GM18907 (cell line): ENCODE results near the gene DNAH7.
"Not testable (repeated sequence)": the region's sequence is repeated elsewhere in the genome, so short reads cannot be mapped to it uniquely, and the experiment has no call there.

Experiments
- ATAC-seq: cut with Tn5 transposase; IDR thresholded peaks from one replicate; pipeline ENCODE4 v1.9.1; 2021; ENCODE audit warnings: mild to moderate bottlenecking, moderate library complexity; ENCODE audit not compliant: unreplicated experiment

Gene DNAH7

DNA sequence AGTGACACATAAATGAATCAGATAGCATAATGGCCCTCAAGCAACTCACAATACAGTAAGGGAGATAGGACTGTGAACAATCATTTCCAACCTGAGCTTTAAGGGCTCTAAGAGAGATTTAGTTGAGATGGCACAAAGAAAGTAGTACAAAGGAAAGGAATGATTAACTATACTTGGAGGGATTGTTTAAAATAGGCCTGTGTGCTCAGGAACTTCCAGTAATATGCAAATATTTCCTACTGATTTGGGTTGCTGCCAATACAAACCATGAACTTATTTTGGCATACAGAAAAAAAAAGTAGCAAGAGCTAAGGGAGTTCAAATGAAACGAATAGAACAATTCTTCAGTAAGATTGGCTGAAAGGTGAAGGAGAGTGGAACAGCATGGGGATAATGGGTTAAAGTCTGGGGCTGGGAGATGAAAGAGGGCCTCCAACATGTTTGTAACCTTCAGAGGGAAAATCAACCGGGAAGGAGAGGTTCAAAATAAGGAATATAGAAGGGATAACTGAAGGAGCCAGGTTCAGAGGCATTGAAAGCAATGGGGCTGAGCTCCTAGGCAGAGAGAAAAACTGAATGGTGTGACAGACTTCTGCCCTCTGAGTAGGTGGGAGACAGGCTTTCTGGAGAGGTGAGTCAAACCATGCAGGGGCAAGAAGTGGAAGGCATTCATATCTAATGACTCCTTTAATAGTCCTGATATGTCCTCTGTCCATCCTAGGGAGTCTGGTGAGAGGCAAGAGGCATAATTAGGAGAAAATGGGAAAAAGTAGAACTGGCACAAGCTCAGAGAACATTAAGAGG lies 83.5 kb downstream of the DNAH7 start:
- ATAC-seq = no peak

- ATAC-seq = no peak
Measured at GRCh38 chr2:195967336-195967735, 101.3 kb downstream of the DNAH7 start.

- peak; percentile 95 for ATAC-seq
Measured at GRCh38 chr2:195961873-195962272, 106.8 kb downstream of the DNAH7 start.

DNA sequence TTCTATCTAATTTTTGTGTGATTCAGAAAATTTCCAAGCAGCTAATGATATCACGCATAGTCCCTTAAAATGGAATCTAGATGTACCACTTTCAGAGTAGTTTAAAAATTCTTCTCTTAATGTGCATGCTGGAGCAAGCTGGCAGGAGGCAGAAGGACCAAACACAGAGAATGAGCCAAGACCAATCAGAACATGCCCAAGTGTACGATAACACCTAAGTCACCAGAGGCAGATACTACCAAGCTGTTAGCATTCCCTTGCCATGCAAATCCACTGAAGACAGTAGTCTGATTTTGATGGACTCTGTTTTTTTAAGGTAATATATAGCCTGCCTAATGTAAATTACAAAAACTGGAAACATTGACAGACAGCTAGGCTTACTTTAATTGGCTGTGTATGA lies 109.3 kb downstream of the DNAH7 start:
- no peak for ATAC-seq

GRCh38 chr2:195956725-195957124 lies 111.9 kb downstream of the DNAH7 start:
- ATAC-seq = no peak

GRCh38 chr2:195945056-195945455 lies 123.6 kb downstream of the DNAH7 start:
- ATAC-seq = no peak

- no peak for ATAC-seq
Measured at GRCh38 chr2:195937176-195937575, 131.5 kb downstream of the DNAH7 start.

DNA sequence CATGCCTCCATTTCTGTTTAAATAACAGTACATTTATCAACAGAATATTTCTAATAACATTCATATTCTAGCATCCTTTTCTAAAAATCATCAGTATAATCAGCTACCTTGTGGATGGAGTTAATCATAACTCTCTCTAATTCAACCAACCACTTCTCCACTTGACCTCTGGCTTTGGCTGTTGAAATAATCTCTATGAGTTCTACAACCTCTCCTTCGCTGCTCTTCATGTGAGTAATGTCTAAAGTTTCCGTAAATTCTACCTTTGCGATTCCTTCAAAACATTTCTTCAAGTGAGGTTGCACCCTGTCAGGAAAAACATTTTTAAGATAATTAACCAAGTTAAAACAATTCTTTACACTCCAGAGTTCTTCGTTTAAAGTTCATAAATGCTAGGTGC lies 134.2 kb downstream of the DNAH7 start:
- no peak for ATAC-seq

DNA sequence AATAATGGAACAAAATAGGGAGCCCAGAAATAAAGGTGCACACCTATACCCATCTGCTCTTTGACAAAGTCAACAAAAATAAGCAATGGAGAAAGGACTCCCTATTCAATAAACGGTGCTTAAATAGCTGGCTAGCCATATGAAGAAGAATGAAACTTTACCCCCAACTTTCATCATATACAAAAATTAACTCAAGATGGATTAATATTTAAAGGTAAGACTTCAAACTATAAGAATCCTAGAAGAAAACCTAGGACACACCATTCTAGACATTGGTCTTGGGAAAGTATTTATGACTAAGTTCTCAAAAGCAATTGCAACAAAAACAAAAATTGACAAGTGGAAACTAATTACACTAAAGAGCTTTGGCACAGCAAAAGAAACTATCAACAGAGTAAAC lies 139.1 kb downstream of the DNAH7 start:
- no peak for ATAC-seq

DNA sequence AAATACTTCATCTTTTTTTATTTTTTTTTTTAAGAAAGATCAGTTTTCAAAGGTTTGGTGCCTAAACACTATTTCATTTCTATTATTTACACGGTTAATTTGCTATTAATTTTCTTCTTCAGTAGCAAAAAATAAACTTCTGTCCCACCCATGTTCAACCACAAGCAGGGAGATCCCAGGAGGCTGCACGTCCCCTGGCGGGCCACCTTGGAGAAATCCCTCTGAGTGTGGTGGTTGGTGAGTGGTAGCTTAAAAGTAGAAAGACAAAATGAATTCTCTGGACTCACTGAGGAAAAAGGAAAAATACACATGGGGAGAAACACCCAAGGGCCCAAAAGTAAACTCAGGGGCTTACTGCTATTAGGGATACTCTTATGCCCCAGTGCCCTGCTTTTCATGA lies 143.5 kb downstream of the DNAH7 start:
- no peak for ATAC-seq

DNA sequence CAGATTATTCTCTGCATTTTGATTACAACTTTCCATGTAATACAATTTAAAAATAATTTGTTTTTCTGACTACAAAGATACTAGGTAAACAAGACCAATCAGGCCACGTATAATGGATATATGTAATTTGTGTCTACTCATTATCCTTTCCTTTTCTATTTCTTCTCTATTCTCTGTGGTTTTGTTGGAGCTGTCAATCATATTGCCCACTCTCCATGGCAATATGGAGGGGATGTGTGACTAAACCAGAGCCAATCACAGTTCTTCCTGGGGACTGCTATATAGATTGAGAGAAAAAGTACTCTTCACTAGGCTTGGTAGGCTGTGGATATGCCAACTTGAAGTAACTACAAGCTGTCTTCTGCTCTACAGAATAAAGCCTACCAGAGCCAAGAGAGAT lies 144.7 kb downstream of the DNAH7 start:
- ATAC-seq = no peak

DNA sequence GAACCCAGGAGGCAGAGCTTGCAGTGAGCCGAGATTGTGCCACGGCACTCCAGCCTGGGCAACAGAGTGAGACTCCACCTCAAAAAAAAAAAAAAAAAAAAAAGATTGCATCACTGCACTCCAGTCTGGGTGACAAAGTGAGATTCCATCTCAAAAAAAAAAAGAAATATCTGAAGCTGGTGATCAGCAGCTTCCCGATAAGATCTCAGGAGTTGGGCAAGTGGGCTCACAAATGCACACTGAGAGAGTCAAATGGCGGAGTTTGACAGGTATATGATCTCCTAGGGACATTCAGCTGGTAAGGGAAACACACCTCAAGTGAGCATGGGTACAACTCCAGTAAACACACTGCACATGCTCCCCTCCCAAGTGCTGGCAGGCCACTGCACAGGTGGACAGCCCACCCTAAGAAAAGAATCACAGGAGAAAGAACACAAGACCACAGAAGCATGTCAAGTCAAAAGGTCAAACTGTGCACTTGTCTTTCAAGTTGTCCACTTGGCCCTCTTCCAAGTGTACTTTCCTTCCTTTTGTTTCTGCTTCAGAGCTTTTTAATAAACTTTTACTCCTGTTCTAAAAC lies 151.5 kb downstream of the DNAH7 start:
- not testable (repeated sequence) for ATAC-seq

DNA sequence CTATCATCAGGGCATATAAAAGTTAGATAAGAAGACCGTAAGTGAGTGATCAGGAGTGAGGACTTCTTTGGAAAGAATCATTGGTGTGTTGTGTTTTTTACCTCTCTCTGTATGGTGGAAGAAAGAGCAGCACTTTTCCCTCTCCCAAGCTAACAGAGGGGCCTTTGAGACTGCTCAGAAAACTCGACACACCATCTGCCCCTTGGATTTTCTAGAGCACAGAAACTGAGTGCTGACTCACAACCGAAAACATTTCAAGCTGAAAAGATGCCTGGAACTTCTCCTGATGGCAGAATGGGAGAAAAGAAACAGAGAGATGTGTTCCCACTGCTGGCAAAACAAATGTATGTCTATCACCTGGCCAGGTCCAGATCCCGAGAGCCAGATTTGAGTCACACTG lies 156.6 kb downstream of the DNAH7 start:
- ATAC-seq = no peak

DNA sequence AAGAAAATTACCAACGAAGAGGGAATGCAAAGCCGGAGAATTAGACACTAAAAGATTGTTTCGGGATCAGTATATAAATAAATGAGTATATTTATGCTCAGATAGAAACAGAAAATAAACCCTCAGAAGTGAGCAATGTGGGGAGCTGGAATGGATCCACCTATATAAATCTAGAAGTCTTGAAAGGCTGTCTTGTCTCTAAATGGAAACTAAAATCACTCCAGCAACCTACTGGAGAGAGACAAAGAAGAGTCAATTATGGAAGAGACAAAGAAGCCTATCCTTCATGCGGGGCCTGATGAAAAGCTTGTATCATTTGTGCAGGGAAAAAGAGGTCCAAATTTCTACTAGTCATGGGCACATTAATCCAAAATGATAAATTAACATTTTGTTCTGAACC lies 158.1 kb downstream of the DNAH7 start:
- no peak for ATAC-seq

DNA sequence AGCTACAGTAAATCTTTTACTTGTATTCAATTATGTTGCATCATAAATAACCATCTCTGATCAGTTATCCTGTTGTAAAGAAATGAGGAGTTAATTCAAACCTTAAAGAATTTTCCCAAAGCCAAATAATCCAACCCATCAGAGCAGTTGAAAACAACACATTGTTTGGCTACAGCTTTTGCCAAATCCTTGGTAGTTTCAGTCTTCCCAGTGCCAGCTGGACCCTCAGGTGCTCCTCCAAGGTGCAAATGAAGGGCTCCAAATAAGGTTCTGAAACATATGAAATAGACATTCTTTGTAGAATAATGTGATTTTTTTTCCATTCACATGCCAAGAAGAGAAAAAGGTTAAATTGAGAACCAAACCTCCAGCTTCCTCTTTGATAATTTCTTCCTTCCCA lies 158.7 kb downstream of the DNAH7 start:
- no peak for ATAC-seq

GRCh38 chr2:195907474-195907873 lies 161.2 kb downstream of the DNAH7 start:
- ATAC-seq = no peak

DNA sequence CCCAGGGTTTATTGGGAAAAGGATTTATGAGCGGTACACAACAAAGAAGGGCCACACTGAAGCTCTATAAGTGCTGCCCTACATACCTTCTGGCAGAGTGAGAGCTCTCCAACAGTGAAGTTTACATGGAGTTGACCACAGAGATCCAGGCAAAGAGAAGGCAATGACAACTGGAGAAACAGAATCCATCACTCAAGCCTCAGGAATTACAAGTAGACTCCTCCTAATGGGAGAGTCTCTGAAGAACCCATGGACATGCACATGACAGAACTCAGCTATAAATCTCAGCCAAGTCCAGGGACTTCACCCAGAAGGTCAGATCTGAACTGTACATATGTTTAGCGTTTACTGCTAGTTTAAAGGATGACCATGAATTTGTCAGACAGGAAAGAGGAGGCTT lies 164.7 kb downstream of the DNAH7 start:
- ATAC-seq = no peak

- no peak for ATAC-seq
Measured at GRCh38 chr2:195902857-195903256, 165.8 kb downstream of the DNAH7 start.

GRCh38 chr2:195899226-195899625 lies 169.4 kb downstream of the DNAH7 start:
- ATAC-seq = no peak

DNA sequence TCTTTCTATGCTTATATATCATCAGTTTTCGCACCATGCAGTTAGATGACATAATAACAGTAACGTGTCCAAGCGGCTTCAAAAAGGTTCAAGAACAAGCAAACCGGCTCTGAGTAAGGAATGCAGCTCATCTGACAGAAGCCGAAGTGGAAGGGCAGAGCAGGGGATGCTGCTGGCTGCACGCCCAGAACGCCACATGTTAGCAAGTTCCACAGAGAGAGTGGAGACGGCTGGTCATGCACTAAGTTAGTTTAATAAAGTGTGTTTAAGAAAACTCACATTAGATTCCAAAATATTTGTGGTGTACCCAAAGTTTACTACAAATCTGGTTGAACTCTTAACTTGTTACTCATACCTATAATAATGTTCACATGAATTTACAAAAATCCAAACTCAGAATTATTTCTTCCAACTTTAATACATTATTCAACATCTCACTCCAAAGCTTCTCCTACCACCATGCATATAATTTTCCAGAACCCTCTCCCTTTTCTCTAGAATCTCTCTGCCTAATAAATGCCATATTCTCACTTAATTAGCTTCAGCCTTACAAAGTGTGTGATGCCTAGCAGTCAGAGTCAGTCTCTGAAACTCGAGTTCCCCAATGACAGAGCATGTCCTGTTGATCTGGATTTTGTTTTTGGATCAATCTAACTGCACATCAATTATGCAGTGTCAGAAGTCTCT lies 170.0 kb downstream of the DNAH7 start:
- no peak for ATAC-seq

GRCh38 chr2:195891081-195891480 lies 177.6 kb downstream of the DNAH7 start:
- ATAC-seq = no peak

DNA sequence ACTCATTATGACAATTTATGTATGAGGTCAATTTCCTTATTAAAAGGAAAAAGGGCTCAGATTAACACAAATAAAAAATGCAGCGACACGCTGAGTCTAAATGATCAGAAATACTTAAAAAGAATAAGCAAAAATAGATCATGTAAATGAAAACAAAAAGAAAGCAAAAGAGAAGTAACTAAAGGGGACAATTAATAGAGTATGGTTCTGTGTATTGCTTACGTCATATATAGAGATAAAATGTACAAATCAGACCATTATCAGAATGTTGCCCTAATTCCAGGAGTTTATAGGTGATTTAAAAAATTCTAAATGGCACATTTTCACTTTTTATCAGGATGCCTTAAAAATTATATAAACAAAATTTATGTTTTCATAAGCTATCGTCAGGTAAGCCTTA lies 189.5 kb downstream of the DNAH7 start:
- ATAC-seq = no peak
